Measurements from ENCODE around the gene MACC1. TPM values are rescaled to one million over a fixed set of nuclear protein-coding genes. Genes with fewer than 3 reads are reported as not detected.

The MACC1 gene
- total RNA-seq, 4 donors from 2014 or later: 0.21 to 2.4 (median 1.2) TPM

- 76 to 82% methylated on average over 2 of the region's 2 CpGs for WGBS, 2 donors
- no peak overlapping the region for H3K27ac ChIP-seq
- H3K4me1 ChIP-seq: peaks cover 0 to 6% (median 2%) of the 10 kb centered on the region in 4 donors
- TF ChIP-seq EP300 (IDR thresholded peaks at IDR 0.05): peak in 1 of 2 donors; percentile 22
- TF ChIP-seq POLR2A (IDR thresholded peaks at IDR 0.05): no peak
- TF ChIP-seq CTCF (IDR thresholded peaks at IDR 0.05): no peak
- H3K9me3 ChIP-seq: no peaks in the 10 kb centered on the region
- no peaks in the 10 kb centered on the region for H3K27me3 ChIP-seq
- no peak overlapping the region for H3K4me3 ChIP-seq
- peak in 1 of 2 donors; percentile 31 for DNase-seq (ENCODE audit: low spot score in 2 of 2)
- no peaks in the 10 kb centered on the region for H3K36me3 ChIP-seq
These were observed 18.0 kb downstream of the MACC1 start for GRCh38 chr7:20199015-20199737.

GRCh38 chr7:20198260-20198659, 18.9 kb downstream of the MACC1 start:
- no peaks in the 10 kb centered on the region for H3K9me3 ChIP-seq
- TF ChIP-seq CTCF (IDR thresholded peaks at IDR 0.05) (no peak), POLR2A (IDR thresholded peaks at IDR 0.05) (no peak), EP300 (IDR thresholded peaks at IDR 0.05) (no peak)
- no peaks in the 10 kb centered on the region for H3K36me3 ChIP-seq
- no peak overlapping the region for H3K4me3 ChIP-seq
- 91 to 95% methylated on average over 1 of the region's 1 CpG for WGBS, 2 donors
- H3K27ac ChIP-seq: no peak overlapping the region
- DNase-seq (ENCODE audit: low spot score in 2 of 2): no peak
- peaks cover 0 to 6% (median 2%) of the 10 kb centered on the region in 4 donors for H3K4me1 ChIP-seq
- no peaks in the 10 kb centered on the region for H3K27me3 ChIP-seq

GRCh38 chr7:20197837-20198236, 19.3 kb downstream of the MACC1 start:
- no peak overlapping the region for H3K27ac ChIP-seq
- no peaks in the 10 kb centered on the region for H3K27me3 ChIP-seq
- no peak overlapping the region for H3K4me3 ChIP-seq
- no peak for DNase-seq (ENCODE audit: low spot score in 2 of 2)
- no peaks in the 10 kb centered on the region for H3K9me3 ChIP-seq
- H3K4me1 ChIP-seq: peaks cover 0 to 6% (median 2%) of the 10 kb centered on the region in 4 donors
- TF ChIP-seq CTCF (IDR thresholded peaks at IDR 0.05) (peak in 2 of 5 experiments; percentile 8), POLR2A (IDR thresholded peaks at IDR 0.05) (no peak)
- H3K36me3 ChIP-seq: no peaks in the 10 kb centered on the region

- no peak overlapping the region for H3K27ac ChIP-seq
- no peaks in the 10 kb centered on the region for H3K9me3 ChIP-seq
- H3K27me3 ChIP-seq: no peaks in the 10 kb centered on the region
- no peak for DNase-seq (ENCODE audit: low spot score in 2 of 2)
- WGBS, 2 donors: 85 to 86% methylated on average over 4 of the region's 4 CpGs
- TF ChIP-seq POLR2A (IDR thresholded peaks at IDR 0.05): no peak
- no peak for TF ChIP-seq EP300 (IDR thresholded peaks at IDR 0.05)
- TF ChIP-seq CTCF (IDR thresholded peaks at IDR 0.05): no peak
- H3K36me3 ChIP-seq: no peaks in the 10 kb centered on the region
- H3K4me1 ChIP-seq: peaks cover 0 to 6% (median 2%) of the 10 kb centered on the region in 4 donors
- H3K4me3 ChIP-seq: no peak overlapping the region
These were observed 19.9 kb downstream of the MACC1 start for GRCh38 chr7:20197125-20197748.

- WGBS, 2 donors: 71 to 74% methylated on average over 4 of the region's 4 CpGs
- Histone ChIP-seq H3K36me3 (no peaks in the 10 kb centered on the region), H3K27ac (peak overlapping the region in 1 of 4 donors; percentile 50), H3K4me1 (peaks cover 0 to 6% (median 2%) of the 10 kb centered on the region in 4 donors), H3K9me3 (peaks cover 0 to 6% (median 0%) of the 10 kb centered on the region in 4 donors), H3K27me3 (no peaks in the 10 kb centered on the region), H3K4me3 (no peak overlapping the region)
- no peak for DNase-seq (ENCODE audit: low spot score in 2 of 2)
- TF ChIP-seq EP300 (IDR thresholded peaks at IDR 0.05): peak in 1 of 2 donors; percentile 17
- TF ChIP-seq POLR2A (IDR thresholded peaks at IDR 0.05): no peak
These were observed 22.7 kb downstream of the MACC1 start for GRCh38 chr7:20194343-20194995.

Measured in tibial nerve (tissue), 4 donors.